Erythroblast (primary cell): ENCODE data around the gene SLC25A2.

Experiments
- GATA1 ChIP-seq: IDR thresholded peaks from 2 replicates; pipeline ENCODE4 v1.6.1; 2011; ENCODE audit warnings: low read depth, mild to moderate bottlenecking, control low read depth, low read length, moderate library complexity
- POLR2A ChIP-seq: IDR thresholded peaks from 2 replicates; pipeline ENCODE4 v1.6.1; 2011; ENCODE audit warnings: mild to moderate bottlenecking, low read length

DNA sequence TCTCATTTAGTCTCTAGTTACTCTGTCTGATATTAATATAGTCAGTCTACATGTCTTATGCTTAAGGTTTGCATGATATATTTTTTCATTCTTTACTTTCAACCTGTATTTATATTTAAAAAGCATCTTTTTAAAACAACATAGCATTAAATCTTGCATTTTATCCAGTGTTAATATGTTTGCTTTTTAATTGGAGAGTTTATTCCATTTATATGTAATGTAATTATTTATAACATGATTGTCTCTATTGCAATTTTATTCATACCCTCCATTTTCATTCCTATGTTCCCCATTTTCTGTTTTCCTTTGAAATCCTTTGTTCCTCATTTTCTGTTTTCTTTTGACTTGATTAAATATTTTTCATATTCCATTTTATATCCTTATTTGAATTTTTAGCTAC is 45.4 kb downstream of the SLC25A2 start:
- TF ChIP-seq POLR2A (no peak), GATA1 (no peak)
